ENCODE results near the gene DNAH2.

Gene DNAH2

GRCh38 chr17:7786866-7787265 is 69.3 kb downstream of the DNAH2 start:
- no peak overlapping the region for H3K27ac ChIP-seq
- TF ChIP-seq, protein P1, sequence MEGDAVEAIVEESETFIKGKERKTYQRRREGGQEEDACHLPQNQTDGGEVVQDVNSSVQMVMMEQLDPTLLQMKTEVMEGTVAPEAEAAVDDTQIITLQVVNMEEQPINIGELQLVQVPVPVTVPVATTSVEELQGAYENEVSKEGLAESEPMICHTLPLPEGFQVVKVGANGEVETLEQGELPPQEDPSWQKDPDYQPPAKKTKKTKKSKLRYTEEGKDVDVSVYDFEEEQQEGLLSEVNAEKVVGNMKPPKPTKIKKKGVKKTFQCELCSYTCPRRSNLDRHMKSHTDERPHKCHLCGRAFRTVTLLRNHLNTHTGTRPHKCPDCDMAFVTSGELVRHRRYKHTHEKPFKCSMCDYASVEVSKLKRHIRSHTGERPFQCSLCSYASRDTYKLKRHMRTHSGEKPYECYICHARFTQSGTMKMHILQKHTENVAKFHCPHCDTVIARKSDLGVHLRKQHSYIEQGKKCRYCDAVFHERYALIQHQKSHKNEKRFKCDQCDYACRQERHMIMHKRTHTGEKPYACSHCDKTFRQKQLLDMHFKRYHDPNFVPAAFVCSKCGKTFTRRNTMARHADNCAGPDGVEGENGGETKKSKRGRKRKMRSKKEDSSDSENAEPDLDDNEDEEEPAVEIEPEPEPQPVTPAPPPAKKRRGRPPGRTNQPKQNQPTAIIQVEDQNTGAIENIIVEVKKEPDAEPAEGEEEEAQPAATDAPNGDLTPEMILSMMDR (conservative IDR thresholded peaks at IDR 0.05), result no peak

DNA sequence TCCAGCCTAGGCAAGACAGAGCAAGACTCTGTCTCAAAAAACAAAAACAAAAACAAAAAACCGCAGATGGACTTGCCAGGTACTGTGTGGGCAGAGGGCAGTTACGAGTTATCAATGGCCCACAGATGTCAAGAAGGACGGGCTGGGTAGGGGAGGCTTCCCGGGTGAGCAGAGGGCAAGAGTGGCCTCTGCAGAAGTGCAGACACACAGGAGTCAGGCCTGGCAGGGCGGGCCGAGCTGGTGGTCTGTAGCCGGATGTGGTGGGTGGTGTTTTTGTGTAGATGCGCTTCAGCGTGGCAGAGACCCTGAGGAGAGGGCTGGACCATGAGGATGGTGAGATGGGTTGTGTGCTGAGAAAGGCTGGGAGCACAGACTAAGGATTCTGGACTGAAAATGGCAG is 71.6 kb downstream of the DNAH2 start:
- TF ChIP-seq, protein P1 (conservative IDR thresholded peaks at IDR 0.05), result no peak
- no peak overlapping the region for H3K27ac ChIP-seq

GRCh38 chr17:7790150-7790549 is 72.6 kb downstream of the DNAH2 start:
- H3K27ac ChIP-seq, result no peak overlapping the region
- TF ChIP-seq, protein P1 (conservative IDR thresholded peaks at IDR 0.05), result no peak

DNA sequence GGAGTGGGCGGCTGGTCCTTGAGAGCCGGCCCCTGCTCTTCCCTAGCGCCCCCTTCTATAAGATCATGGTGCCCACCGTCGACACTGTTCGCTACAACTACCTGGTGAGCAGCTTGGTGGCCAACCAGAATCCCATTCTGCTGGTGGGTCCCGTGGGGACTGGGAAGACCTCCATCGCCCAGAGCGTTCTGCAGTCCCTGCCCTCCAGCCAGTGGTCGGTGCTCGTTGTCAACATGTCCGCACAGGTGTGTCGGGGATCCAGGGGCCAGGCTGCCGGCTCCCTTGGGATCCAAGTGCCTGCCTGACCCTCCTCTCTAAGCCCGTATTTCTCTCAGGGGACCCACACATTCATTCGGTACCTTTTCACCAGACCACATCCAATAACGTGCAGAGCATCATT is 75.1 kb downstream of the DNAH2 start:
- H3K27ac ChIP-seq, result no peak overlapping the region
- TF ChIP-seq, protein P1 (conservative IDR thresholded peaks at IDR 0.05), result no peak

DNA sequence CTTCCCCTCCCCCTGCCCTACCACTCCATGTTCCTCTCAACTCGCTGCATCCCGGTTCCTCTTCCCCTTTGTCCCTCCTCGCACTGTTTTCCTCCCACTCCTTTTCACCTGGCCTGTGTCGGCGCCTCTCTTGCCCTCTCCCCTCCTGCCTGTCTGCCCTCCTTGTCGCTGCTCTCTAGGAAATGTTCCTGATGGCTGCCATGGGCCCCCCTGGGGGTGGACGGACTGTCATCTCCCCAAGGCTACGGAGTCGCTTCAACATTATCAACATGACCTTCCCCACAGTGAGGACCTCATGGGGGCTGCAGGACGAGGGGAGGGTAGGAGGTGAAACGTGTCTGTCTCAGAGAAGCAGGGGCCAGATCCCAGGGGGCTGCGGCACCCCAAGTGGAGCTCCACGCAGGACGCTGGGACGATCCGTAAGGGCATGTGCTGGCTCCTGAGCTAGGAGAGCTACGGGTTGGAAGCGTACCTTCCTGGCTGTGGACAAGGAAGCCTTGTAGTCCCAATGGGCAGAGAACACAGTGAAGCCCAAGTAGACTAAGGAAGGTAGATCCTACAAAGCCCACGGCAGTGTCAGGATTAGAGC is 76.6 kb downstream of the DNAH2 start:
- TF ChIP-seq, protein P1 (conservative IDR thresholded peaks at IDR 0.05), result no peak

GRCh38 chr17:7797976-7798375 is 80.4 kb downstream of the DNAH2 start:
- no peak overlapping the region for H3K27ac ChIP-seq
- TF ChIP-seq, protein P1 (conservative IDR thresholded peaks at IDR 0.05), result no peak

More for the DNA sequence above, 76.6 kb downstream of the DNAH2 start:
- H3K27ac ChIP-seq, result no peak overlapping the region

GRCh38 chr17:7798839-7799238 is 81.3 kb downstream of the DNAH2 start:
- no peak overlapping the region for H3K27ac ChIP-seq
- TF ChIP-seq, protein P1 (conservative IDR thresholded peaks at IDR 0.05), result no peak
